Calu3 (cell line): ENCODE measurements around the gene MAPK8IP2. TPM values are rescaled to one million over a fixed set of nuclear protein-coding genes. Genes with fewer than 3 reads are reported as not detected.

Source experiments
- BruUV-seq: library from RNA; stranded (reverse); fragments of 400-500 nt; replicated peaks from 2 replicates; lab custom pipeline; 2021; lab: Mats Ljungman, UMichigan
- CTCF ChIA-PET: fragments of 300-600 bp; sonication (Branson Sonifier 250); formaldehyde crosslinking; loops from one replicate; lab custom pipeline; 2022; ENCODE audit warnings: antibody characterized with exemption; lab: Charles Lee
- DNase-seq: peaks from one replicate; pipeline ENCODE4 v3.0.0; 2022
- H3K27ac Mint-ChIP-seq: one replicate; pipeline ENCODE4 v1.8.0; 2022; ENCODE audit warnings: mixed read lengths; ENCODE audit not compliant: unreplicated experiment
- H3K27me3 Mint-ChIP-seq: one replicate; pipeline ENCODE4 v1.8.0; 2022; ENCODE audit warnings: mixed read lengths; ENCODE audit not compliant: unreplicated experiment
- H3K36me3 Mint-ChIP-seq: one replicate; pipeline ENCODE4 v1.8.0; 2022; ENCODE audit warnings: mild to moderate bottlenecking, moderate library complexity, mixed read lengths; ENCODE audit not compliant: insufficient read depth, unreplicated experiment
- H3K4me1 Mint-ChIP-seq: one replicate; pipeline ENCODE4 v1.8.0; 2022; ENCODE audit warnings: mild to moderate bottlenecking, low read depth, mixed read lengths; ENCODE audit not compliant: unreplicated experiment
- H3K4me3 Mint-ChIP-seq: one replicate; pipeline ENCODE4 v1.8.0; 2022; ENCODE audit warnings: mild to moderate bottlenecking, low read depth, moderate library complexity, mixed read lengths; ENCODE audit not compliant: unreplicated experiment
- H3K9me3 Mint-ChIP-seq: one replicate; pipeline ENCODE4 v1.8.0; 2022; ENCODE audit warnings: low read depth, mixed read lengths; ENCODE audit not compliant: unreplicated experiment
- CTCF ChIP-seq: fragments of 200-600 bp; IDR thresholded peaks from one replicate; pipeline ENCODE4 v1.8.0; 2022; ENCODE audit warnings: antibody characterized with exemption; ENCODE audit not compliant: unreplicated experiment
- intact Hi-C: fragments of 100-400 bp; cut with micrococcal nuclease; formaldehyde crosslinking; loops from one replicate; pipeline ENCODE4 v1.10.0; 2022; ENCODE audit not compliant: unreplicated experiment
- total RNA-seq: library from RNA; stranded (reverse); gene quantifications from 2 replicates; pipeline ENCODE4 v1.2.3, GENCODE V29; 2022

MAPK8IP2 gene
- total RNA-seq, 1 experiment from 2014 or later: 2.9 TPM

- Mint-ChIP-seq H3K36me3 (peaks cover 37% of the 10 kb centered on the region), H3K27me3 (no peaks in the 10 kb centered on the region), H3K27ac (no peak overlapping the region), H3K4me3 (no peak overlapping the region), H3K4me1 (peaks cover 44% of the 10 kb centered on the region), H3K9me3 (no peaks in the 10 kb centered on the region)
- no peak for TF ChIP-seq CTCF
- no peak for DNase-seq
- CTCF ChIA-PET: no interaction called here
- BruUV-seq: no TSS peak
- intact Hi-C loops: no loop called here
Observed at GRCh38 chr22:50626314-50626849, 25.8 kb downstream of the MAPK8IP2 start.

DNA sequence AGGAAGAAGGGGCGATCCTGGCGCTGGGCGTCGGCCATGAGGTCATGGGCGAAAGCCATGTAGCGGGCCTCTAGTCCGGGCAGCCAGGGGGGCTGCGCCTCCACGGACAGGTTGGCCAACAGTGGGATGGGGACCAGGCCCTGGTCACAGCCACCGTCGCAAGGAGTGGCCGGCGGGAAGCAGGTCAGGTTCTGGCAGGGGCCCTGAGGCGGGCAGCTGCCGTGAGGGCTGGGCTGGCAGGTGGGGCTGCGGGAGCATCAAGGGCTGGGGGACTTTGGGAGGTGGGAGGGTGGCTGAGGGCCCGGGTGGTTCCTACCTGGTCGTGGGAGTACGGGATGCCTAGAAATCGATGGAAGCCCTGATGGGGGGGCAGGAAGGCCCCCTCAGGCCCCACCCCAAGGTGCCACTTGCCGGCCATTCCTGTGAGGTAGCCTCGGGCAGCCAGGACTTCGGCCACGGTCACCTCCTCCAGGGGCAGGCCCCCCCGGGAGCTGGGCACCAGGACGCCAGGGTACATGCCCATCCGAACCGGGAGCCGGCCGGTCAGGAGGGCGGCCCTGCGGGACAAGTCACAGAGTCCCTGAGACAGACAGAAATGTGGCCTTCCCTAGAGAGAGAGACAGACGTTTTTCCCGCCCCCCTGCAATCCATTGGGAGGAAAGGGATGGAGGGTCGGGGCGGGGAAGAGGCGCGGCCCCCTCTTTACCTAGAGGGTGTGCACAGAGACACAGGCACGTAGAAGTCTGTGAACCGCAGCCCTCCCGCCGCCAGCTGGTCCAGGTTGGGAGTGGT lies 26.5 kb downstream of the MAPK8IP2 start:
- H3K27me3 Mint-ChIP-seq: no peaks in the 10 kb centered on the region
- no peaks in the 10 kb centered on the region for H3K9me3 Mint-ChIP-seq
- TF ChIP-seq CTCF: no peak
- no TSS peak for BruUV-seq
- peaks cover 32% of the 10 kb centered on the region for H3K36me3 Mint-ChIP-seq
- no peak for DNase-seq
- intact Hi-C loops: no loop called here
- CTCF ChIA-PET: interaction anchor here (0.6 to 1.1 kb wide), 2 partner anchors 8 to 73 kb away, joined by 3 to 4 read pairs; no protein-coding TSS in a partner anchor
- no peak overlapping the region for H3K27ac Mint-ChIP-seq
- H3K4me3 Mint-ChIP-seq: peak overlapping the region; percentile 80
- peaks cover 37% of the 10 kb centered on the region for H3K4me1 Mint-ChIP-seq

GRCh38 chr22:50627642-50628542 lies 27.3 kb downstream of the MAPK8IP2 start, which contains the start of gene ARSA:
Gene ARSA, minus strand, starts transcription at chr22:50628152. Its CDS starts 373 bp downstream, at chr22:50627779.
- peaks cover 29% of the 10 kb centered on the region for H3K4me1 Mint-ChIP-seq
- H3K4me3 Mint-ChIP-seq: peak within 1 kb of the TSS; percentile 80
- CTCF ChIA-PET: interaction anchor here (0.6 to 1.1 kb wide), 4 partner anchors 9 to 83 kb away, joined by 3 to 4 read pairs (median 3); partner anchors contain the start of gene SYCE3
- intact Hi-C loops: no loop called here
- BruUV-seq: TSS peak; percentile 54
- DNase-seq: peak; percentile 71
- TF ChIP-seq CTCF: peak; percentile 26
- no peaks in the 10 kb centered on the region for H3K9me3 Mint-ChIP-seq
- no peaks in the 10 kb centered on the region for H3K27me3 Mint-ChIP-seq
- peak within 1 kb of the TSS; percentile 42 for H3K27ac Mint-ChIP-seq
- H3K36me3 Mint-ChIP-seq: peaks cover 24% of the 10 kb centered on the region

GRCh38 chr22:50628543-50629134 lies 28.0 kb downstream of the MAPK8IP2 start:
- Mint-ChIP-seq H3K4me1 (peaks cover 26% of the 10 kb centered on the region), H3K4me3 (peak overlapping the region; percentile 80), H3K27me3 (no peaks in the 10 kb centered on the region), H3K9me3 (no peaks in the 10 kb centered on the region), H3K27ac (peak overlapping the region; percentile 42), H3K36me3 (peaks cover 20% of the 10 kb centered on the region)
- DNase-seq: no peak
- TF ChIP-seq CTCF: no peak
- intact Hi-C loops: no loop called here
- CTCF ChIA-PET: interaction anchor here (1.1 kb wide), 1 partner anchor 71 kb away, joined by 4 read pairs; no protein-coding TSS in a partner anchor
- no TSS peak for BruUV-seq
